OCI-LY1 (cell line): ENCODE results near the gene NOA1.

Experiments
- H2AFZ ChIP-seq: fragments of 200-600 bp; sonication (generic), shearing (Covaris generic); 2 replicates; pipeline ENCODE4 v1.6.0; 2014; ENCODE audit warnings: antibody characterized with exemption, mild to moderate bottlenecking, low read length
- H3F3A ChIP-seq: fragments of 200-600 bp; sonication (generic), shearing (Covaris generic); 2 replicates; pipeline ENCODE4 v1.6.0; 2014; ENCODE audit warnings: mild to moderate bottlenecking, antibody characterized with exemption, low read length, moderate library complexity; ENCODE audit not compliant: insufficient read depth
- H3K27ac ChIP-seq: fragments of 200-600 bp; sonication (generic); 2 replicates; pipeline ENCODE4 v1.5.1; 2014; ENCODE audit warnings: low read length, mixed run types, mild to moderate bottlenecking, low read depth; ENCODE audit not compliant: poor library complexity, severe bottlenecking
- H3K27me3 ChIP-seq: fragments of 200-600 bp; sonication (generic); 2 replicates; pipeline ENCODE4 v1.6.0; 2014; ENCODE audit warnings: antibody characterized with exemption, mild to moderate bottlenecking, low read length, moderate library complexity; ENCODE audit not compliant: insufficient read depth
- H3K36me3 ChIP-seq: fragments of 200-600 bp; sonication (generic); 2 replicates; pipeline ENCODE4 v1.6.1; 2014; ENCODE audit warnings: mild to moderate bottlenecking, antibody characterized with exemption, low read length, moderate library complexity, mixed read lengths; ENCODE audit not compliant: insufficient read depth
- H3K4me1 ChIP-seq: fragments of 200-600 bp; sonication (generic); 2 replicates; pipeline ENCODE4 v1.5.1; 2014; ENCODE audit warnings: mild to moderate bottlenecking, low read length, moderate library complexity; ENCODE audit not compliant: insufficient read depth, severe bottlenecking
- H3K4me2 ChIP-seq: fragments of 200-600 bp; sonication (generic), shearing (Covaris generic); 2 replicates; pipeline ENCODE4 v1.6.1; 2014; ENCODE audit warnings: low read length
- H3K4me3 ChIP-seq: fragments of 200-600 bp; sonication (generic); 2 replicates; pipeline ENCODE4 v1.5.1; 2014; ENCODE audit warnings: low read length, low read depth, mild to moderate bottlenecking, mixed read lengths; ENCODE audit not compliant: poor library complexity, severe bottlenecking
- H3K79me2 ChIP-seq: fragments of 200-600 bp; shearing (Covaris generic); 2 replicates; pipeline ENCODE4 v1.6.1; 2016; ENCODE audit warnings: mixed run types, low read length, mixed read lengths; ENCODE audit not compliant: insufficient read depth
- H3K9ac ChIP-seq: fragments of 200-600 bp; sonication (generic), shearing (Covaris generic); 2 replicates; pipeline ENCODE4 v1.6.1; 2014; ENCODE audit warnings: mild to moderate bottlenecking, low read length, mixed read lengths
- H3K9me2 ChIP-seq: fragments of 200-600 bp; sonication (generic), shearing (Covaris generic); 2 replicates; pipeline ENCODE4 v1.6.1; 2014; ENCODE audit warnings: low read depth, mild to moderate bottlenecking, low read length, mixed read lengths
- H3K9me3 ChIP-seq: fragments of 200-600 bp; shearing (Covaris generic); 2 replicates; pipeline ENCODE4 v1.6.1; 2014; ENCODE audit warnings: low read length, mixed read lengths
- H4K20me1 ChIP-seq: fragments of 200-600 bp; sonication (generic), shearing (Covaris generic); 2 replicates; pipeline ENCODE4 v1.6.0; 2016; ENCODE audit warnings: mild to moderate bottlenecking, low read length; ENCODE audit not compliant: insufficient read depth
- CTCF ChIP-seq: fragments of 200-600 bp; sonication (generic), shearing (Covaris generic); IDR thresholded peaks from 2 replicates; pipeline ENCODE4 v1.5.1; 2017; ENCODE audit warnings: mild to moderate bottlenecking, antibody characterized with exemption, low read length, moderate library complexity, mixed read lengths
- EZH2 ChIP-seq: fragments of 200-600 bp; sonication (generic), shearing (Covaris generic); IDR thresholded peaks from 2 replicates; pipeline ENCODE4 v1.8.0; 2017; ENCODE audit warnings: borderline replicate concordance, mixed run types, mild to moderate bottlenecking, antibody characterized with exemption, low read length, moderate library complexity, mixed read lengths

The NOA1 gene

DNA sequence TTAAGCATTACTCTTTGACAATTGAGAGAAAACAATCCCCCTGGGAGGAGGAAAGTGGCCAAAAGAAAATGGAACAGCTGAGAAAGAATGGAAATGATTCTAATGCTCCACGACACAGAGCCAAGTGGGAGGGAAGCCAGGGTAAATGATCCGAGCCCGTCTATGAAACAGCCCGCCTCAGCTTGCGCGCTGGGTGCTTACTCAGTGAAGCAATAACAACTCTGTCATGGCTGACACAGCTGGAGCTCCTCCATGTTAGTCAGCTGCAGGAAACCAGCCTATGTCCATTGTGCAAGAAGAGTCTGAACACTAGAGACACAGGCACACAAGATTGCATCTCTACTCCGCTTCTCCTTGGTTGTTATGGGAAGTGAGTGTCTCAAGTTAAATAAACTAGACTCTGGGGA, 19.3 kb downstream of the NOA1 start:
- Histone ChIP-seq H3F3A (no peaks in the 10 kb centered on the region), H3K4me3 (no peak overlapping the region), H3K9ac (no peak overlapping the region), H3K9me2 (no peaks in the 10 kb centered on the region), H4K20me1 (no peaks in the 10 kb centered on the region), H3K4me2 (no peak overlapping the region), H3K79me2 (no peaks in the 10 kb centered on the region), H2AFZ (no peak overlapping the region), H3K36me3 (peaks cover 18% of the 10 kb centered on the region), H3K9me3 (no peaks in the 10 kb centered on the region), H3K4me1 (no peaks in the 10 kb centered on the region), H3K27me3 (no peaks in the 10 kb centered on the region), H3K27ac (no peak overlapping the region)
- TF ChIP-seq EZH2 (no peak), CTCF (no peak)

- Histone ChIP-seq H4K20me1 (no peaks in the 10 kb centered on the region), H3K27me3 (no peaks in the 10 kb centered on the region), H3F3A (no peaks in the 10 kb centered on the region), H3K9me2 (no peaks in the 10 kb centered on the region), H2AFZ (no peak overlapping the region), H3K9ac (no peak overlapping the region), H3K27ac (no peak overlapping the region), H3K4me2 (no peak overlapping the region), H3K4me3 (no peak overlapping the region), H3K9me3 (no peaks in the 10 kb centered on the region), H3K79me2 (no peaks in the 10 kb centered on the region), H3K4me1 (no peaks in the 10 kb centered on the region), H3K36me3 (no peaks in the 10 kb centered on the region)
- TF ChIP-seq EZH2 (no peak), CTCF (no peak)
Observed at GRCh38 chr4:56953680-56954520, 23.5 kb downstream of the NOA1 start.

- Histone ChIP-seq H3K27me3 (no peaks in the 10 kb centered on the region), H3K79me2 (no peaks in the 10 kb centered on the region), H3K4me2 (no peak overlapping the region), H3K36me3 (peaks cover 5% of the 10 kb centered on the region), H2AFZ (no peak overlapping the region), H3F3A (no peaks in the 10 kb centered on the region), H3K4me1 (no peaks in the 10 kb centered on the region), H3K9ac (no peak overlapping the region), H3K9me3 (no peaks in the 10 kb centered on the region), H3K27ac (no peak overlapping the region), H4K20me1 (no peaks in the 10 kb centered on the region), H3K4me3 (no peak overlapping the region), H3K9me2 (no peaks in the 10 kb centered on the region)
- TF ChIP-seq CTCF (no peak), EZH2 (no peak)
Observed at GRCh38 chr4:56941403-56941802, 36.0 kb downstream of the NOA1 start.
